Smooth muscle cell (in vitro differentiated cells): ENCODE results near the gene CLSTN2. TPM values are rescaled to one million over a fixed set of nuclear protein-coding genes. Genes with fewer than 3 reads are reported as not detected.
A peak's percentile ranks its signal among the peaks of the same experiment; 100 is the strongest.

Experiments
- DNase-seq: peaks from one replicate; lab custom pipeline; 2025; ENCODE audit not compliant: unreplicated experiment; lab: John Stamatoyannopoulos, UW
- H2AFZ ChIP-seq: fragments of 200-600 bp; sonication (generic); 2 replicates; pipeline ENCODE4 v1.6.0; 2016; ENCODE audit warnings: antibody characterized with exemption, low read depth, mild to moderate bottlenecking
- H3F3A ChIP-seq: fragments of 200-600 bp; sonication (generic); 2 replicates; pipeline ENCODE4 v1.6.0; 2017; ENCODE audit warnings: antibody characterized with exemption, low read depth
- H3K27ac ChIP-seq: fragments of 200-600 bp; sonication (generic); 2 replicates; pipeline ENCODE4 v1.5.1; 2016; ENCODE audit warnings: low read depth, mild to moderate bottlenecking
- H3K27me3 ChIP-seq: fragments of 200-600 bp; sonication (generic); 2 replicates; pipeline ENCODE4 v1.6.1; 2016; ENCODE audit warnings: low read depth, mild to moderate bottlenecking
- H3K36me3 ChIP-seq: fragments of 200-600 bp; sonication (generic); 2 replicates; pipeline ENCODE4 v1.5.1; 2016; ENCODE audit warnings: low read depth
- H3K4me1 ChIP-seq: fragments of 200-600 bp; sonication (generic); 2 replicates; pipeline ENCODE4 v1.5.1; 2016; ENCODE audit warnings: low read depth
- H3K4me2 ChIP-seq: fragments of 200-600 bp; sonication (generic); 2 replicates; pipeline ENCODE4 v1.6.0; 2016; ENCODE audit warnings: mild to moderate bottlenecking
- H3K4me3 ChIP-seq: fragments of 200-600 bp; sonication (generic); 2 replicates; pipeline ENCODE4 v1.5.1; 2016; ENCODE audit warnings: mild to moderate bottlenecking
- H3K79me2 ChIP-seq: fragments of 200-600 bp; sonication (generic); 2 replicates; pipeline ENCODE4 v1.6.0; 2016; ENCODE audit warnings: low read depth, mild to moderate bottlenecking
- H3K9ac ChIP-seq: fragments of 200-600 bp; sonication (generic); 2 replicates; pipeline ENCODE4 v1.6.0; 2016; ENCODE audit warnings: low read depth
- H3K9me3 ChIP-seq: fragments of 200-600 bp; sonication (generic); replicated peaks from 2 replicates; pipeline ENCODE4 v1.5.1; 2016; ENCODE audit warnings: low read depth
- H4K20me1 ChIP-seq: fragments of 200-600 bp; sonication (generic); 2 replicates; pipeline ENCODE4 v1.6.0; 2016; ENCODE audit warnings: low read depth
- CTCF ChIP-seq: fragments of 200-600 bp; sonication (generic); IDR thresholded peaks from 2 replicates; pipeline ENCODE4 v1.5.1; 2017; ENCODE audit warnings: borderline replicate concordance, mild to moderate bottlenecking, antibody characterized with exemption; ENCODE audit not compliant: insufficient read depth, poor library complexity, severe bottlenecking
- WGBS: methylation state at CpG from one replicate; pipeline ENCODE4 v1.1.7; 2016; ENCODE audit warnings: low lambda C conversion rate; 5-methylcytosine and 5-hydroxymethylcytosine counted together
- polyA plus RNA-seq: library from polyadenylated mRNA; unstranded; fragments of >200 nt; fragmentation: Nextera tagmentation; extraction: Ambion mirVana; gene quantifications from 2 replicates; pipeline ENCODE4 v1.2.1, GENCODE V29; 2016
- total RNA-seq: library from RNA; depleted of rRNA; stranded (reverse); fragments of >200 nt; gene quantifications from 2 replicates; pipeline ENCODE4 v1.2.3, GENCODE V29; 2014

Gene CLSTN2
- total and polyA plus RNA-seq, 2 experiments from 2014 or later = 0.91 to 1.5 TPM

GRCh38 chr3:140050396-140050795 lies 115.4 kb downstream of the CLSTN2 start:
- H3K27me3 ChIP-seq = no peaks in the 10 kb centered on the region
- H3K36me3 ChIP-seq = no peaks in the 10 kb centered on the region
- no peak for DNase-seq
- H3K79me2 ChIP-seq = no peaks in the 10 kb centered on the region
- WGBS = 92% methylated on average over 1 of the region's 1 CpG
- no peak overlapping the region for H3K4me2 ChIP-seq
- H3K4me3 ChIP-seq = no peak overlapping the region
- TF ChIP-seq CTCF = no peak
- H3K9ac ChIP-seq = no peak overlapping the region
- H3K27ac ChIP-seq = no peak overlapping the region
- no peaks in the 10 kb centered on the region for H3F3A ChIP-seq
- no peak overlapping the region for H2AFZ ChIP-seq
- no peaks in the 10 kb centered on the region for H4K20me1 ChIP-seq
- H3K4me1 ChIP-seq = no peaks in the 10 kb centered on the region
- no peaks in the 10 kb centered on the region for H3K9me3 ChIP-seq

GRCh38 chr3:140051019-140051957 lies 116.3 kb downstream of the CLSTN2 start:
- no peak overlapping the region for H3K4me3 ChIP-seq
- H3K27me3 ChIP-seq = no peaks in the 10 kb centered on the region
- H3K36me3 ChIP-seq = no peaks in the 10 kb centered on the region
- H3K27ac ChIP-seq = no peak overlapping the region
- no peak for DNase-seq
- H2AFZ ChIP-seq = no peak overlapping the region
- 63% methylated on average over 12 of the region's 12 CpGs for WGBS
- H3K9me3 ChIP-seq = no peaks in the 10 kb centered on the region
- no peaks in the 10 kb centered on the region for H3F3A ChIP-seq
- H3K9ac ChIP-seq = no peak overlapping the region
- no peak overlapping the region for H3K4me2 ChIP-seq
- no peaks in the 10 kb centered on the region for H3K79me2 ChIP-seq
- TF ChIP-seq CTCF = peak; percentile 12
- no peaks in the 10 kb centered on the region for H3K4me1 ChIP-seq
- no peaks in the 10 kb centered on the region for H4K20me1 ChIP-seq

GRCh38 chr3:140052771-140053702 lies 118.1 kb downstream of the CLSTN2 start:
- Histone ChIP-seq H4K20me1 (no peaks in the 10 kb centered on the region), H3F3A (no peaks in the 10 kb centered on the region), H3K9me3 (no peaks in the 10 kb centered on the region), H3K27ac (no peak overlapping the region), H3K27me3 (no peaks in the 10 kb centered on the region), H3K36me3 (no peaks in the 10 kb centered on the region), H3K4me1 (no peaks in the 10 kb centered on the region), H2AFZ (no peak overlapping the region), H3K4me3 (no peak overlapping the region), H3K79me2 (no peaks in the 10 kb centered on the region), H3K4me2 (no peak overlapping the region), H3K9ac (no peak overlapping the region)
- TF ChIP-seq CTCF = no peak
- no peak for DNase-seq
- WGBS = 59% methylated on average over 11 of the region's 11 CpGs
